Keratinocyte (primary cell): Measurements from ENCODE around the gene TPRX1. TPM values are rescaled to one million over a fixed set of nuclear protein-coding genes. Genes with fewer than 3 reads are reported as not detected.

ENCODE experiments used
- DNase-seq: peaks from one replicate; pipeline ENCODE4 v3.0.0-alpha.2; 2011; ENCODE audit warnings: low read depth, missing footprints, low spot score
- FAIRE-seq: peaks from 2 replicates; lab custom pipeline; 2011; peaks lifted over from hg19 to GRCh38; lab: Jason Lieb, UNC
- H2AFZ ChIP-seq: 2 replicates; pipeline ENCODE4 v1.6.0; 2012; ENCODE audit warnings: low read length, control low read depth, inconsistent platforms; ENCODE audit not compliant: control insufficient read depth
- H3K27ac ChIP-seq: 2 replicates; pipeline ENCODE4 v1.5.1; 2011; ENCODE audit warnings: low read length; ENCODE audit not compliant: control insufficient read depth, insufficient read depth
- H3K27me3 ChIP-seq: 3 replicates; pipeline ENCODE4 v1.6.0; 2011; ENCODE audit warnings: low read length; ENCODE audit not compliant: control insufficient read depth, insufficient read depth; ENCODE audit errors: extremely low read depth
- H3K36me3 ChIP-seq, 2 experiments: 2 replicates in 1 of 2; 3 replicates in 1 of 2; pipeline ENCODE4 v1.5.1; 2011; ENCODE audit warnings: low read length in 2 of 2, mild to moderate bottlenecking in 1 of 2; ENCODE audit not compliant: control insufficient read depth in 2 of 2, insufficient read depth in 2 of 2; ENCODE audit errors: extremely low read depth in 1 of 2
- H3K4me1 ChIP-seq: 3 replicates; pipeline ENCODE4 v1.5.1; 2011; ENCODE audit warnings: low read length; ENCODE audit not compliant: control insufficient read depth, insufficient read depth; ENCODE audit errors: extremely low read depth
- H3K4me2 ChIP-seq: 3 replicates; pipeline ENCODE4 v1.6.0; 2011; ENCODE audit warnings: low read depth, low read length; ENCODE audit not compliant: control insufficient read depth, insufficient read depth; ENCODE audit errors: extremely low read depth
- H3K4me3 ChIP-seq, 3 experiments: fragments of 200-600 bp in 1 of 3; sonication (generic) in 1 of 3; 2 replicates in 2 of 3; 3 replicates in 1 of 3; pipeline ENCODE4 v1.5.1; 2011 to 2016; ENCODE audit warnings: low read length in 3 of 3, mild to moderate bottlenecking in 3 of 3, control low read depth in 2 of 3, inconsistent platforms in 1 of 3, low read depth in 1 of 3, mixed read lengths in 1 of 3, mixed run types in 1 of 3, moderate library complexity in 1 of 3; ENCODE audit not compliant: control insufficient read depth in 2 of 3, insufficient read depth in 2 of 3; ENCODE audit errors: extremely low read depth in 1 of 3
- H3K79me2 ChIP-seq: 2 replicates; pipeline ENCODE4 v1.6.0; 2012; ENCODE audit warnings: low read length; ENCODE audit not compliant: control insufficient read depth, insufficient read depth
- H3K9ac ChIP-seq: 3 replicates; pipeline ENCODE4 v1.6.0; 2011; ENCODE audit warnings: low read length; ENCODE audit not compliant: control insufficient read depth, insufficient read depth; ENCODE audit errors: extremely low read depth
- H3K9me1 ChIP-seq: 3 replicates; pipeline ENCODE4 v1.6.0; 2011; ENCODE audit warnings: low read length; ENCODE audit not compliant: control insufficient read depth, insufficient read depth; ENCODE audit errors: extremely low read depth
- H3K9me3 ChIP-seq: 2 replicates; pipeline ENCODE4 v1.5.1; 2012; ENCODE audit warnings: low read depth, low read length; ENCODE audit not compliant: control insufficient read depth
- H4K20me1 ChIP-seq: 3 replicates; pipeline ENCODE4 v1.6.0; 2011; ENCODE audit warnings: low read length; ENCODE audit not compliant: control insufficient read depth, insufficient read depth; ENCODE audit errors: extremely low read depth
- CTCF ChIP-seq, 3 experiments: IDR thresholded peaks in 1 of 3; conservative IDR thresholded peaks in 1 of 3; optimal IDR thresholded peaks in 1 of 3; 2 replicates in 2 of 3; 3 replicates in 1 of 3; pipeline versions ENCODE3 to v1.5.1; 2011; ENCODE audit warnings: low read length in 3 of 3, mild to moderate bottlenecking in 3 of 3, moderate library complexity in 2 of 3, control low read depth in 1 of 3, inconsistent platforms in 1 of 3; ENCODE audit not compliant: insufficient read depth in 2 of 3; ENCODE audit errors: extremely low read depth in 1 of 3
- EZH2 ChIP-seq: IDR thresholded peaks from one replicate; pipeline ENCODE4 v1.6.1; 2012; ENCODE audit warnings: inconsistent platforms, mild to moderate bottlenecking, low read length, moderate library complexity
- dilution Hi-C: fragments of 300-500 bp; cut with MboI; formaldehyde crosslinking; loops from one replicate; pipeline ENCODE4 v1.7.0; 2020; ENCODE audit warnings: low sequenced_read_pairs; ENCODE audit not compliant: extremely low pct_ligation_motif_present
- polyA plus RNA-seq, 5 experiments: library from polyadenylated mRNA; depleted of rRNA in 3 of 5; stranded (reverse) in 3 of 5; stranded (forward) in 1 of 5; unstranded in 1 of 5; fragments of >200 nt; gene quantifications; 1 replicate in 1 of 5; 2 replicates in 3 of 5; 3 replicates in 1 of 5; pipeline versions ENCODE4 v1.2.1 to v1.2.3, GENCODE V29; 2011 to 2012; ENCODE audit warnings: missing spikeins in 2 of 5, low read depth in 1 of 5, low replicate concordance in 1 of 5

Gene TPRX1
- polyA plus RNA-seq, 1 donor (not counting 4 experiments of a cell fraction or from before 2014, with no cell fraction given): not detected

- no peaks in the 10 kb centered on the region for H3K79me2 ChIP-seq
- no peak overlapping the region for H3K4me2 ChIP-seq
- H3K36me3 ChIP-seq: no peaks in the 10 kb centered on the region
- no peak overlapping the region for H3K9ac ChIP-seq
- no peaks in the 10 kb centered on the region for H4K20me1 ChIP-seq
- no peaks in the 10 kb centered on the region for H3K27me3 ChIP-seq
- DNase-seq (no peak), FAIRE-seq (no peak)
- no peak overlapping the region for H3K4me3 ChIP-seq
- dilution Hi-C loops: no loop called here
- H3K9me3 ChIP-seq: no peaks in the 10 kb centered on the region
- no peak for TF ChIP-seq EZH2
- TF ChIP-seq CTCF (optimal IDR thresholded peaks at IDR 0.05 in 1 of 3, IDR thresholded peaks at IDR 0.05 in 1 of 3, conservative IDR thresholded peaks at IDR 0.05 in 1 of 3; ENCODE audit: extremely low read depth in 1 of 3, insufficient read depth in 2 of 3, low read length in 3 of 3): no peak
- no peaks in the 10 kb centered on the region for H3K4me1 ChIP-seq
- H3K27ac ChIP-seq: no peak overlapping the region
- no peak overlapping the region for H2AFZ ChIP-seq
- no peaks in the 10 kb centered on the region for H3K9me1 ChIP-seq
These were observed 7.6 kb downstream of the TPRX1 start for GRCh38 chr19:47796785-47797184.

GRCh38 chr19:47794526-47794925 is 9.8 kb downstream of the TPRX1 start:
- TF ChIP-seq CTCF (optimal IDR thresholded peaks at IDR 0.05 in 1 of 3, IDR thresholded peaks at IDR 0.05 in 1 of 3, conservative IDR thresholded peaks at IDR 0.05 in 1 of 3; ENCODE audit: extremely low read depth in 1 of 3, insufficient read depth in 2 of 3, low read length in 3 of 3) (no peak), EZH2 (no peak)
- H2AFZ ChIP-seq: no peak overlapping the region
- H3K36me3 ChIP-seq: no peaks in the 10 kb centered on the region
- DNase-seq: no peak
- H3K79me2 ChIP-seq: no peaks in the 10 kb centered on the region
- no peak overlapping the region for H3K9ac ChIP-seq
- H3K9me1 ChIP-seq: no peaks in the 10 kb centered on the region
- no peaks in the 10 kb centered on the region for H3K27me3 ChIP-seq
- FAIRE-seq: no peak
- H3K4me3 ChIP-seq: no peak overlapping the region
- no peak overlapping the region for H3K27ac ChIP-seq
- H3K4me2 ChIP-seq: no peak overlapping the region
- dilution Hi-C loops: no loop called here
- peaks cover 6% of the 10 kb centered on the region for H3K4me1 ChIP-seq
- H4K20me1 ChIP-seq: no peaks in the 10 kb centered on the region
- no peaks in the 10 kb centered on the region for H3K9me3 ChIP-seq
